ENCODE data around the gene B4GALT5. TPM values are rescaled to one million over a fixed set of nuclear protein-coding genes. Genes with fewer than 3 reads are reported as not detected.
A peak's percentile ranks its signal among the peaks of the same experiment; 100 is the strongest.
"Not testable (repeated sequence)": the region's sequence is repeated elsewhere in the genome, so short reads cannot be mapped to it uniquely, and the experiment has no call there.

B4GALT5 gene
- total RNA-seq, 2 donors from 2014 or later, result 62.1 to 74.9 TPM

GRCh38 chr20:49724408-49725223 lies 10.9 kb upstream of the B4GALT5 start:
- DNase-seq (ENCODE audit: low spot score) (no peak), ATAC-seq (peak in 1 of 2 donors; percentile 52)
- Mint-ChIP-seq H3K4me3 (peak overlapping the region; percentile 22), H3K4me1 (ENCODE audit: low read depth in 2 of 2) (peaks cover 14 to 18% of the 10 kb centered on the region in 2 donors), H3K27ac (peak overlapping the region; percentile 18 to 83), H3K9me3 (no peaks in the 10 kb centered on the region), H3K36me3 (no peaks in the 10 kb centered on the region), H3K27me3 (no peaks in the 10 kb centered on the region)

GRCh38 chr20:49723758-49724157 lies 10.1 kb upstream of the B4GALT5 start:
- Mint-ChIP-seq H3K4me1 (ENCODE audit: low read depth in 2 of 2) (peaks cover 14 to 18% of the 10 kb centered on the region in 2 donors), H3K27ac (peak overlapping the region in 1 of 2 donors; percentile 72)
- not testable (repeated sequence) for H3K4me3 Mint-ChIP-seq; H3K27me3 Mint-ChIP-seq; H3K36me3 Mint-ChIP-seq; ATAC-seq; H3K9me3 Mint-ChIP-seq; DNase-seq (ENCODE audit: low spot score)

GRCh38 chr20:49721326-49721725 lies 7.6 kb upstream of the B4GALT5 start:
- H3K27me3 Mint-ChIP-seq; DNase-seq (ENCODE audit: low spot score); H3K9me3 Mint-ChIP-seq; ATAC-seq; H3K4me3 Mint-ChIP-seq; H3K36me3 Mint-ChIP-seq: not testable (repeated sequence)
- peak overlapping the region in 1 of 2 donors; percentile 31 for H3K27ac Mint-ChIP-seq
- H3K4me1 Mint-ChIP-seq (ENCODE audit: low read depth in 2 of 2), result peaks cover 23 to 24% of the 10 kb centered on the region in 2 donors

GRCh38 chr20:49715466-49715865 lies 1.8 kb upstream of the B4GALT5 start:
- DNase-seq (ENCODE audit: low spot score), result no peak
- Mint-ChIP-seq H3K27ac (peak overlapping the region in 1 of 2 donors; percentile 91), H3K36me3 (peaks cover 4% of the 10 kb centered on the region), H3K27me3 (no peaks in the 10 kb centered on the region), H3K4me3 (no peak overlapping the region), H3K9me3 (no peaks in the 10 kb centered on the region), H3K4me1 (ENCODE audit: low read depth in 2 of 2) (peaks cover 36 to 38% of the 10 kb centered on the region in 2 donors)
- ATAC-seq, result no peak

DNA sequence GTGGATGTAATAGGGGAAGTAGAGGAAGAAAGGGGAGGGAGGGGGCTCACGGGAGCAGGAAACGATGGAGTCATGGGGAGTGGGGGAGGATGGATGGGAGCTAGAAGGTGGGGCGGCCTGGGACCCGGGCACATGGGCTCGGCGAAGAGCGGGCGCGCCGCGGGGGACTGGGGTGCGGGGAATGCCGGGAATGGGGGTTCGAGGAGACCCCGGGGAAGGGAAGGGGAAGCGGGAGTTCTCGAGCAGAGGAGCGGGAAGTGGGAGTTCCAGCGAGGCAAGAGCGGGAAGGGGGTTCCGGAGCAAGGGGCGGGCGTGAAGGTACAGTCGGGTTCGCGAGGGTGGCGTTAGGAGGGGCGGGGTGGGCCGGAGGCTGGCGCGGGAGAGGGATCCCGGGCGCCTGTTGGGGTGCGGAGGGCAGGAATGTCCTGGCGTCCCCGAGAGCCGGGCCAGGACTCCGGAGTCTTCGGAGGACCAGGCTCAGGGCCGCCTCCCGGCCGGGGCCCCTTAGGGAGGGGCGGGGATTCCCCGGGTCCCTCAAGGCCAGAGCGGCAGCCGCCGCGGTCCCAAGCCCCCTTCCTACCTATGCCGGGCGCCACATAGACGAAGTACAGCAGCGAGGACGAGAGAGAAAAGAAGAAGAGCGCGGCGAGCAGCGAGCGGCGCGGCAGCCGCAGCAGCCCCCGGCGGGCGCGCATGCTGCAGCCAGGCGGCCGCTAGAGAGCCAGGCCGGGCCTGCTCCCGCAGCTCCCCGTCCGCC lies 504 bp downstream of the B4GALT5 start:
- H3K9me3 Mint-ChIP-seq, result no peaks in the 10 kb centered on the region
- H3K27me3 Mint-ChIP-seq, result no peaks in the 10 kb centered on the region
- H3K4me3 Mint-ChIP-seq, result peak overlapping the region; percentile 95
- H3K36me3 Mint-ChIP-seq, result peaks cover 4% of the 10 kb centered on the region
- peaks cover 45 to 50% of the 10 kb centered on the region in 2 donors for H3K4me1 Mint-ChIP-seq (ENCODE audit: low read depth in 2 of 2)
- ATAC-seq, result peak; percentile 69 to 80
- peak; percentile 64 for DNase-seq (ENCODE audit: low spot score)
- H3K27ac Mint-ChIP-seq, result peak overlapping the region; percentile 90 to 91

GRCh38 chr20:49712646-49712995 lies 1.1 kb downstream of the B4GALT5 start:
- Mint-ChIP-seq H3K4me1 (ENCODE audit: low read depth in 2 of 2) (peaks cover 43 to 45% of the 10 kb centered on the region in 2 donors), H3K27me3 (no peaks in the 10 kb centered on the region), H3K36me3 (peaks cover 4% of the 10 kb centered on the region), H3K27ac (peak overlapping the region; percentile 90 to 91), H3K9me3 (no peaks in the 10 kb centered on the region), H3K4me3 (peak overlapping the region; percentile 95)
- DNase-seq (ENCODE audit: low spot score) (no peak), ATAC-seq (no peak)

DNA sequence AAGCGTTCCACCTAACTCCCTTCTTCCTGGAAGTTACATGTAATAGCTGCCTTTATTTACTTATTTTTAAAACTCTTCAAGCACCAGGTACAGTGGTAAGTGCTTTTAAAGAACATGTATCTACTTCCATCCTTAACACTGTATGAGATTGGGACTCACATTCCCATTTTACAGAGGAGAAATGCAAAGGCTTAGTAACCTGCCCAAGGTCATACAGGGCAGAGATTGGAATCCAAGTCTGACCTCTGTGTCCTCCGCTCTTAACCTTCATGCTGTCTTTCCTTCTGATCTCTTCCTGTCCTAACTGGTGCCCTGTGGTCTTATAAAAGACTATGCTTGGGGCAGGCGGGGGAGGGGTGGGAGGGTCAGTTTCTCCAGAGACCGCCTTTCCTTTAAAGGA lies 1.6 kb downstream of the B4GALT5 start:
- no peaks in the 10 kb centered on the region for H3K9me3 Mint-ChIP-seq
- H3K4me3 Mint-ChIP-seq, result peak overlapping the region; percentile 95
- ATAC-seq (no peak), DNase-seq (ENCODE audit: low spot score) (no peak)
- no peaks in the 10 kb centered on the region for H3K27me3 Mint-ChIP-seq
- peaks cover 40 to 41% of the 10 kb centered on the region in 2 donors for H3K4me1 Mint-ChIP-seq (ENCODE audit: low read depth in 2 of 2)
- peak overlapping the region; percentile 90 to 91 for H3K27ac Mint-ChIP-seq
- H3K36me3 Mint-ChIP-seq, result peaks cover 4% of the 10 kb centered on the region

DNA sequence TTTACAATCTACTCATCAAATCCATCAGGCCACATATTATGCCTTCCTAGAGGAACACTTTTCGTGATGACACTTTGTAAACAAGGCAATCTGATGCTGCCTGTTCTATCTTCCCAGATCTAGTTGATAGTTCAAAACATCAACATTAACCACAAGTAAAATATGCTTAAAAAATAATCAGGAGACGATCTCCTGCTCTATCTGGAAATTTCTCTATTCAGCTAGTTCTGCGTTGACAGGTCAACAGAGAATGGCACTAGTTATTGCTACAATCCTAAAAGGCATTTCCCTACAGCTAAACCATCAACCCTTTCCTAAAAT lies 2.1 kb downstream of the B4GALT5 start:
- Mint-ChIP-seq H3K27me3 (no peaks in the 10 kb centered on the region), H3K4me1 (ENCODE audit: low read depth in 2 of 2) (peaks cover 45 to 46% of the 10 kb centered on the region in 2 donors), H3K4me3 (peak overlapping the region; percentile 95), H3K27ac (peak overlapping the region; percentile 90 to 91), H3K36me3 (peaks cover 4% of the 10 kb centered on the region), H3K9me3 (no peaks in the 10 kb centered on the region)
- DNase-seq (ENCODE audit: low spot score) (no peak), ATAC-seq (no peak)

DNA sequence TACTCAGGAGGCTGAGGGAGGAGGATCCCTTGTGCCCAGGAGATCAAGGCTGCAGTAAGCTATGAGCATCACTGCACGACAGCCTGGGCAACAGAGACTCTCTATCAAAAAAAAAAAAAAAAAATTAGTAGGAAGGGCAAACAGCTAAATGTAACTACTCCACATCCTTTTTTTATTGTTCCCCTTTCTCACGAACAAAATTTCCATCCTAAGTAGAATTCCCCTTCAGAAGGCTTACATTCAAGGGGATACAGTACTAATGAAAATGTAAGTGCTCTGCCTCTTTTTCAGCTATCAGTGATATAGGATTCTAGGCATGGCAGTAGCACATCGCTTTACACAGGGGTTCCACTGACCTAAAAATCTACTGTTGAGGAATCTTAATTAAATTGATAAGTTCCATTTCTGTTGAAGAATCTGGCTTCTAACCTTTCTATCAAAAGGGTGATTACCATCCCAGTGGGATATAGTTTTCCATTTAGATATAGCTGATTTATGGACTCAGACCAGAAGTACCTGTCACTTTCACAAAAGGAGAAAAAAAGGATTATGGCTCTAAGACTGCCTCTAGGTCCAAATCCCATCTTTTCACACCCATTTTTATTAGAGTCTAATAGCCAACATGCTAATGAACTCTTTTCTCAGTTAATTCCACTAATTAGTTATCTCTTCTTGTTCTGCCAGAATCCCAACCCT lies 2.6 kb downstream of the B4GALT5 start:
- H3K9me3 Mint-ChIP-seq, result no peaks in the 10 kb centered on the region
- peak overlapping the region; percentile 95 for H3K4me3 Mint-ChIP-seq
- no peaks in the 10 kb centered on the region for H3K27me3 Mint-ChIP-seq
- ATAC-seq (no peak), DNase-seq (ENCODE audit: low spot score) (no peak)
- H3K36me3 Mint-ChIP-seq, result peaks cover 4% of the 10 kb centered on the region
- peaks cover 50 to 51% of the 10 kb centered on the region in 2 donors for H3K4me1 Mint-ChIP-seq (ENCODE audit: low read depth in 2 of 2)
- H3K27ac Mint-ChIP-seq, result peak overlapping the region; percentile 90 to 91

- H3K9me3 Mint-ChIP-seq, result no peaks in the 10 kb centered on the region
- H3K36me3 Mint-ChIP-seq, result peaks cover 3% of the 10 kb centered on the region
- H3K4me3 Mint-ChIP-seq, result peak overlapping the region; percentile 44
- H3K27me3 Mint-ChIP-seq, result no peaks in the 10 kb centered on the region
- no peak for ATAC-seq
- peaks cover 47 to 57% of the 10 kb centered on the region in 2 donors for H3K4me1 Mint-ChIP-seq (ENCODE audit: low read depth in 2 of 2)
- H3K27ac Mint-ChIP-seq, result peak overlapping the region; percentile 69 to 76
- DNase-seq (ENCODE audit: low spot score), result no peak
Observed at GRCh38 chr20:49707118-49707517, 6.6 kb downstream of the B4GALT5 start.

- H3K27ac Mint-ChIP-seq, result peak overlapping the region; percentile 69 to 76
- no peaks in the 10 kb centered on the region for H3K27me3 Mint-ChIP-seq
Observed at GRCh38 chr20:49706630-49707091, 7.0 kb downstream of the B4GALT5 start.

GRCh38 chr20:49705893-49706292 lies 7.8 kb downstream of the B4GALT5 start:
- H3K27me3 Mint-ChIP-seq; ATAC-seq; H3K9me3 Mint-ChIP-seq; DNase-seq (ENCODE audit: low spot score); H3K36me3 Mint-ChIP-seq: not testable (repeated sequence)
- peak overlapping the region; percentile 68 for H3K4me3 Mint-ChIP-seq
- H3K4me1 Mint-ChIP-seq (ENCODE audit: low read depth in 2 of 2), result peaks cover 46 to 57% of the 10 kb centered on the region in 2 donors
- H3K27ac Mint-ChIP-seq, result peak overlapping the region; percentile 69 to 76

More at GRCh38 chr20:49706630-49707091, 7.0 kb downstream of the B4GALT5 start:
- Mint-ChIP-seq H3K4me3 (peak overlapping the region; percentile 44), H3K9me3 (no peaks in the 10 kb centered on the region), H3K4me1 (ENCODE audit: low read depth in 2 of 2) (peaks cover 47 to 57% of the 10 kb centered on the region in 2 donors), H3K36me3 (no peaks in the 10 kb centered on the region)
- no peak for DNase-seq (ENCODE audit: low spot score)
- ATAC-seq, result no peak

DNA sequence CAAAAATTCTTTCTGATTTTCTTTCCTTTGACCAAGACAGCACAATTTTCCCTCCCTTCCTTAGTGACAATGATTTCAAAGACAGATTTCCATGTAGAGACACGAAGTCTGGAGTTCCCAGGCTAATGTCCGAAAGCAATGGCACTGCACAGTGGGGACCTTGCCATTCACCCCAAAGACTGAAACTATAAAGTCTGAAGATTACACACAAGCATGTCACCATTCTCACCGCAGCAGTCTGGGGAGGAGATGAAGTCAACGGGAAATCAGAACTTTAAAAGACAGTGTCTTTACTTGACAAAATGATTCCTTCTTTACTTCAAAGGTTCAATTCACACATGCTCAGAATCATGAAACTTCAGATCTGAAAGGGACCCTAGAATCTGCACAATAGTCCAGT lies 8.3 kb downstream of the B4GALT5 start:
- ATAC-seq (peak; percentile 21 to 76), DNase-seq (ENCODE audit: low spot score) (no peak)
- H3K9me3 Mint-ChIP-seq, result no peaks in the 10 kb centered on the region
- no peaks in the 10 kb centered on the region for H3K36me3 Mint-ChIP-seq
- peaks cover 47 to 57% of the 10 kb centered on the region in 2 donors for H3K4me1 Mint-ChIP-seq (ENCODE audit: low read depth in 2 of 2)
- peak overlapping the region; percentile 69 to 76 for H3K27ac Mint-ChIP-seq
- H3K27me3 Mint-ChIP-seq, result no peaks in the 10 kb centered on the region
- peak overlapping the region; percentile 68 for H3K4me3 Mint-ChIP-seq

Measured in natural killer cell treated with Interleukin-12 subunit alpha and Interleukin-12 subunit beta and Interleukin-15 and Interleukin-18, amount 100 ng/mL, for 72 hours (primary cell).